ENCODE results near the gene ANGEL2.

The ANGEL2 gene

DNA sequence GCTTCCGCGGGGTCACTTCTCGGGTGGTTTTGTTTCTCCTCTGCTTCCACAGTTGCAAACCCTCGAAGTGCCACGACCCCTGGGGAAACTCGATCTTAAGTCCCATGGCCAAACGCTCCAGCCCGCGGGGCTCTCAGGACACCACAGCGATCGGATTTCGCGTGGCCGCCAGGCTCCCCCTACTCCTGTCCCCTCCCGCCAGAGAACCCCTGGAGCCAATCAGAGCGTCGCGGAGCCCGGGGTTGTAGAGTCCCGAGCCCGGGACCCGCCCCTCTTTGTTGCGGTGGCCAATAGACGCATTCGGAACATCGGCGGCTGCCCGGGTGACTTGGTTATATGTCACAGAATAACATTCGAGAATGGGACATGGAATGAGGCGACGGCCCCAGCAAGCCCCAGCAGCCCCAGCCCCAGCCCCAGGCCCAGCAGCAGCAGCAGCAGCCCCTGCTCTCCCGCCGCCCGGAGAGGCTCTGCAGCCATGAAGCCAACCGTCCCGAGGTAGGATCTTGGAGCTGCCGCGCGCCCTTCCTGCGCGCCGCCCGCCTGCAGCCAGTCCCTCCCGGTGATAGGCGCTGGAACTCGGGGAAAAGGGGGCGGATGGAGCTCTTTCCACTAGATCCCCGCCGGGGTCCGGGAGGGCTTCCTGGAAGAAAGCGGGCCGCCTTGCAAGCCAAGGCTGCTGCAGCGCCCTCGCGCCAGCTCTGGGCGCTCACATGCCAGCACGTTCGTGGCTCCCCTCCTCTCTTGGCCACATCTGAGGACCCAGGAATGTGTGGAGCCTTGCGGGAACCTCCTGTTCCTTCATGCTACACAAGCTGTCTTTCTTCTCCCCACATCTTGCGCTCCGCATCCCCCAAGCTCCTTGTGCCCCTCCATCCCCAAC, 65.2 kb downstream of the ANGEL2 start, which contains the start of gene VASH2:
Gene VASH2 (plus strand): TSS at position 299 of the 883 bp plus-strand sequence. CDS start 1,002 bp downstream, outside the sequence.
- DNase-seq = peak; percentile 67

DNA sequence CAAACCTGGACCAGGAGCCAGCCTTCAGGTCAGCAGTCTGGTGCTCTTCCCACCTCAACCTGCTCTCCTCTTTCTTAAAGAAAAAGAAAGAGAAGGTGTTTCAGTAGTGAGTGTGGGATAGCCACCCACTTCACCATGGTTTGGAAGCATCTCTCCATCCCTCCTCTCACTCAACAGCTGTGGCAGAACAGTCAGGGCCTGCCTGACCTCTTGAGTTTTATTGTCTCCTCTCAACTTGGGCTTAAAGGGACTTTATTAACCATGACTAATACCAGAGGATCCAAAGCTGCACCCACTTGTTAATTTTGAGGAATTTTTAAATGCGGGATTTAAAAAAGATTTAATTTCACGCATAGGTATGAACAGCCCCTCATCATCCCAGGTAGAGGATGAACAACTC, 65.9 kb downstream of the ANGEL2 start:
- no peak for DNase-seq

DNA sequence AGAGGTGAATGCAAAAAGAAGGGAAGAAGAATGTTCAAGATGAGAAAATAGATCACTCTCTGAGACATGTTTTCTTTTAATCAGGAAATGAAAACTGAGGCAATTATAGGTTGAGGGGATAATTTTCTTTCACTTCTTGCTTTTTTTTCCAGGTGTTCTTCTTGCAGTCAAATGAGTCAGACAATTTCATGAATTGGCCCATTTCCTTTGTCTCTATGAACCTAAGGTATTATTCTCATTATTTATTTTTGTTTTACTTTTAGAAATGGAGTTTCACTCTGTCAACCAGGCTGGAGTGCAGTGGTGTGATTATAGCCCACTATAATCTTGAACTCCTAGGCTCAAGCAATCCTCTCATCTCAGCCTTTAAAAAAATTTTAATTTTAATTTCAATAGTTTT, 68.8 kb downstream of the ANGEL2 start:
- DNase-seq = no peak

DNA sequence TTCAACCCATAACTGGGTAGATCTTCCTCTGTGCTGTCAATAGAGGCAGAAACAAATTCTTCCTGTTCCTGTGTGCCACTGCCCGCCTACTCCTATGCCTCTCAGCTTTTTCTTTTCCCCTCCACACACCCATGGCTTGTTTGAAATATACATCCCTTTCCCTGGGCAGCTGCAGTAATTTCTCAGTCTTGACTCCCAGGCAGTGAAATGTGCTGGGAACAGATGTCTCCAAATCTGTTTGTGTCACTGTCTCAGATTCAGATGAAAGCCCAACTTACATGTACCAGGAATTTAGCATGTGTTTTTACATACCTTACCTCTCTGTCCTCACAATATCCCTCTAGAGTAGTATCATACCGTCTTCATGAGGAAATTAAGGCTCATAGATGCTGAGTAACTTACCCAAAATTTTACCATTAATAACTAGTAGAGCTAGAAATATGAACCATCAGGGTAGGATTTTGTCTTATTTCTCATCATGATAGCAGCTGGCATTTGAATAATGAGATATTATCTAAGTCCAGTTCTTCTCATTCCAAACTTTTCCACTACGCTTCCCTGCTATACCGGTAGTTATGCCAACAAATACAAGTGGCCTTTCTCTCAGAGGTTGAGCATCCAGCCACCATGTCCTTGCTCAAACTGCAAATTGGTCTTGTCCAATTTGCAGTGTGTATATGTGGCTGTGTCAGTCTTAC, 70.1 kb downstream of the ANGEL2 start:
- DNase-seq = no peak

DNA sequence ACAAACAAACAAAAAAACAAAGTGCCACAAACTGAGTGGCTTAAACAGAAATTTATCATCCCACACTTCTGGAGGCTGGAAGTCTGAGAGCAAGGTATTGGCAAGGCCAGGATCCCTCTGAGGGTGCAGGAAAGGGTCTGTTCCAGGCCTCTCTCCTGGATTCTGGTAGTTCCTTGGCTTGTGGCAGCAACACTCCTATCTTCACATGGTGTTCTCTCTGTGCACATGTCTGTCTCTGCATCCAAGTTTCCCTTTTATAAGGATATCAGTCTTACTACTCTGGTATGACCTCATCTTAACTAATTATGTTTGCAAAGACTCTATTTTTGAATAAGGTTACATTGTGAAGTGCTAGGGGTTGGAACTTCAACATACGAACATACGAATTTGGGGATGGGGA, 70.6 kb downstream of the ANGEL2 start:
- DNase-seq = no peak

DNA sequence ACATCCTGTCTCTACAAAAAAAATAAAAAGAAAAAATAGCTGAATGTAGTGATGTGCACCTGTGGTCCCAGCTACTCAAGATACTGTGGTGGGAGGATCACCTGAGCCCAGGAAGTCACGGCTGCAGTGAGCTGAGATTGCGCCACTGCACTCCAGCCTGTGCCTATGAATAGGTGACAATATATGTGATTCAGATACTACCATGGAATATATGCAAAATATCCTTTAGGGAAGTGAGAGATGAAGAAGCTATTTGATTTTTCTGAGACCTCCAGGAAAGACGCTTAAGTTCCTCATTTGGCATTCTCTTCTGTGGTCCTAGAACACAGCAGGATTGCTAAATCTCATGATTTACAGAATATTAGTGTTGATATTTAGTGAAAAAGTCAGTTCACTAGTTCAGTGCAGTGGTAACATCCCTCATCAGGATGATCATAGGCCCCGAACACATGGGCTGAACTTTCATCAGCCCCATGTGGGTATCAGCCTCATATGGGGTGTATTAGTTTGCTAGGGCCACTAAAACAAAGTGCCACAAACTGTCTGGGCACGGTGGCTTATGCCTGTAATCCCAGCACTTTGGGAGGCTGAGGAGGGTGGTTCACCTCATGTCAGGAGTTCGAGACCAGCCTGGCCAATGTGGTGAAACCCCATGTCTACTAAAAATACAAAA, 71.3 kb downstream of the ANGEL2 start:
- DNase-seq = no peak

DNA sequence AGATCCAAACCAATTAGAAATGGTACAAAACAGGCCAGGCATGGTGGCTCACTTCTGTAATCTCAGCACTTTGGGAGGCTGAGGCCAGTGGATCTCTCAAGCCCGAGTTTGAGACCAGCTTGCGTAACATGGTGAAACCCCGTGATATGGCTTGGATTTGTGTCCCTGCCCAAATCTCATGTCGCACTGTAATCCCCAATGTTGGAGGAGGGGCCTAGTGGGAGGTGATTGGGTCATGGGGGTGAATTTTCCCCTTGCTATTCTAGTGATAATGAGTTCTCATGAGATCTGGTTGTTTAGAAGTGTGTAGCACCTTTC, 72.3 kb downstream of the ANGEL2 start:
- no peak for DNase-seq

DNA sequence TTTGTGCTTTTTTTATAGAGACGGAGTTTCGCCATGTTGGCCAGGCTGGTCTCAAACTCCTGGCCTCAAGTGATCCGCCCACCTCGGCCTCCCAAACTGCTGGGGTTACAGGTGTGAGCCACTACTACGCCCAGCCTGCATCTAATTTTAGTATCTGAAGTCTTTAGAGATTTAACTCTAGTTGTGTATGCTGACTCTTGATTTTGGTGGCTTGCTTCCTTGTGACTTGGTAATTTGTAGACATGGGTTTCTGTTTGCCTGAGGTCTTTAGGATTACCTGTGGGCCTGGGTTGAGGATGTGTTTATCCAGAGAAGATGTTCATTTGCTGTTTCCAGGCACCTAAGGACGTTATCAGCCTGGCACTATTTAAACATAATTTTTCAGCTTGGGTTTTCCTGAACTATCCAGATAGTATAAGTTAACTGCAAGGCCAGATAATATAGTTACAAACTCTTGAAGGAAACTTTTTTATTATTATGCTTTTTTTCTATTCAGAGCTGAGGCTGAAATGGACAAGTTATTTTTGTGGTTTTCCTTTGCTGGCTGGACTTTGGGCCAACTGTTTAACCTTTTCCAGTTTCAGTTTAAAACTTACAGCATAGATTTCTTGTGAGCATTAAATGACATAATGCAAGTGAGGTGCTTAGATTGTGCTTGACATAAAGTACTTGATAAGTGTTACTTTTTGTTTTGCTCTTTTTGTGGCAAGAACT, 72.8 kb downstream of the ANGEL2 start:
- no peak for DNase-seq
